ENCODE data around the gene REC8.

Gene REC8

DNA sequence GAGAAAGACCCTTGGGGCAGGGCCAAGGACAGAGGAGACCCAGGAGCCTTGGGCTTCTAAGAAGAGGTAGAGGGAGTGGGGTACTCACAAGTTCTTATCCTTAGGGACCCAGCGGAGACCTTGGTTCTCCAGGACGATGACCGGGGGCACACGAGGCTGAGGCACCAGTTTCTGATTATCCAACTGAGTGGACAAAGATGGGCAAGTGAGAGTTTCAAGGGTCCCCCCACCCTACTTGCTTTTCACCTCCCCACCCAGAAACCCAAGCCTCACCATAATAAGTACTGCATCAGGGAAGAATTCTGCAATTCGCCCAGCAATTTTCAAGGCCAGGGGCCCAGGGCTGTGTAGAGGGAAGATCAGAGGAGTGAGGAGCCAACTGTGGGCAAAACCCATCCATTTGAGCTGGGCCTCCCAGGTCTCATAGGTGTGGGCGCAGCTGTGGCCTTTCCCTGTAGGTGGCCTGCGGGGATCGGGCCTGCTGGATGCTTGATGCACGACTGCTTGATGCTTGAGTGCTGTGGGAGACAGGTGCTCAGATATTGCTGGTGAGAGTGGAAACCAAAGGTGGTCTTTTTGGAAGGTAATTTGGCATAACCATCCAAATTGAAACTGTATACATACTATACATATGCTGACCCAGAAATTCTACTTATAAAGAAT is 32.5 kb upstream of the REC8 start:
- no peak for DNase-seq

GRCh38 chr14:24141097-24141880 is 30.6 kb upstream of the REC8 start, which contains the start of gene EMC9:
Gene EMC9 (minus strand): TSS chr14:24141591. CDS start chr14:24141304, 287 bp downstream.
- DNase-seq = peak; percentile 99

- DNase-seq = no peak
These were observed 28.4 kb upstream of the REC8 start for GRCh38 chr14:24143511-24143910.

- DNase-seq = no peak
These were observed 27.4 kb upstream of the REC8 start for GRCh38 chr14:24144451-24144850.

DNA sequence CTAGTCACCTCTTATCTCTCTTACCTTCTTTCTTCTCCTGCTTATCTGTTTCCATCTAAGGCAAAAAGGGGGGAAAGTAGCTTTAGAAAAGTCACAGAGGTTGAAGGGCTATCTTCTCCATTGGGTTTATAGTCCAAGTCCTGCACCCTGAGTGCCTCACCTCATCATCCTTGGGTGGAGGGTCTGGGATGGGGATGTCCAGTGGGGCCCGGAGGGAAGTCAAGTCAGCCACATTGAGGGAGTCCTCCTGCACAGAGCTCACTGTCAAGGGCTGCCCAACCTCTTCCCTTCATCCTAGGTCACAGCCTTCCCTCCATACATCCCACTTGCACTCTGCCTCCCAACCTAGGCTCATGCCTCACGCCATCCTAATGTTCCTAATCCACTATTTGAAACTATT is 26.7 kb upstream of the REC8 start:
- no peak for DNase-seq

- no peak for DNase-seq
These were observed 26.0 kb upstream of the REC8 start for GRCh38 chr14:24145690-24146452.

DNA sequence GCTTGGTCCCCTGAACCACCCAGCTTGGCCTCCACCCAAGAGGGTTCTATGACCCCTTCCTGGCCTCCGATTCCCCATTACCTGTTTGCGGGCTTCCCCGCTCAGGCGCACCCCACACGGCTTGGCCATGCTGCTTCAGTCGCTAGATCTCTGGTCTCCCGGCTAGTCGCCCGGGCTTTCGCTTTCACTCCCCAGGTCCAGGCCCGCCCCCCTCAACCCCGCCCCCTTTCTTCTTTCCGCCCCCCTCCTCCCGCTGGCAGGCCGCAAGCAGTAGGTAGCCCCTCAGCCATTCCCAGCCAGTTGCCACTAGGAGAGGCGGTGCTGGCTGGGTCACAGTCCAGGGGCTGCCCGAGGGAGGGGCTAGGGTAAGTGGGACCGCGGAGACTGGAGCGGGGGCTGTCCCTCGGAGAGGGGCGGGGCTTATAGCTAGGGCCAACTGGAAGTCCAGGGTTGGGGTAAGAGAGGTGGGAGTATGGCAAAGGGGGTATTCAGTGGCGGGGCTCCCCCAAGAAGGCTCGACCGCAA is 25.4 kb upstream of the REC8 start, which contains the start of gene PSME2:
Gene PSME2 (minus strand): TSS at position 158 of the 525 bp plus-strand sequence. CDS start 29 bp downstream, at position 129.
- peak; percentile 97 for DNase-seq

DNA sequence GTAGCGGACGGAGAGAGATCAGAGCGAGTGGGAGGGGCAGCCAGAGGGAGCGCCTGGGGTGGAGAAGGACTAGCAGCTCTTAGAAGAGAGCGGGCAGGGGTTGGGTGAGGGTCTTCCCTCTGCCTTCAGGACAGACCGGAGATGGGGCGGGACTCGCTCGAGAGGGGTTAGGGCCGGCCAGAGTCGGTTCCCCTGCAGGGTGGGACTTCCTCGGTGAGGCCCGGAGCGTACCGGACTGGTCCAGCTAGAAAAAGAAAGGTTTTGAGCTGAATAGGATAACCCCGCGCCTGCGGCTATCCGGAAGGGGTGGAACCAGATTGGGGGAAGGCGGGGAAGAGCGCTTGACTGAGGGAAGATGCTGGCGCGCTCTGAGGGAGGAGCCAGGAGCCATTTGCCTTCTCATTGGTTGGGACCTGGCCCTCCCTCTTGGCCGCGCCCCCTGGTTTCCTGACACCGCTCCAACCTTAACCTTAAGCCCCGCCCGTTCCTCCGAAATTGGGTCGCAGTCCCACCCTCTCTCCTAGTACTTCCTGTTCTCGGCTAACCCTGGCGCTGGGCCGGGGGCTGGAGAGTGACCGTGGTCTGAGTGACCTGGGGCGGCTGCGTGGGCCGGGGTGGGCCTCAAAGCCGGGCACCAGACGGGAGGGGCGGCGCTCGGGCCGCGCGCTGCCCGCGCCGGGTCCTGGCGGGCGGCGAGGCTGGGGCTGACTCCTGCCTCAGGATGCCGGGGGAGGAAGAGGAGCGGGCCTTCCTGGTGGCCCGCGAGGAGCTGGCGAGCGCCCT is 24.7 kb upstream of the REC8 start, which contains the start of gene RNF31:
Gene RNF31 (plus strand): TSS at position 521 of the 783 bp plus-strand sequence. CDS start 201 bp downstream, at position 722.
- DNase-seq = peak; percentile 98

DNA sequence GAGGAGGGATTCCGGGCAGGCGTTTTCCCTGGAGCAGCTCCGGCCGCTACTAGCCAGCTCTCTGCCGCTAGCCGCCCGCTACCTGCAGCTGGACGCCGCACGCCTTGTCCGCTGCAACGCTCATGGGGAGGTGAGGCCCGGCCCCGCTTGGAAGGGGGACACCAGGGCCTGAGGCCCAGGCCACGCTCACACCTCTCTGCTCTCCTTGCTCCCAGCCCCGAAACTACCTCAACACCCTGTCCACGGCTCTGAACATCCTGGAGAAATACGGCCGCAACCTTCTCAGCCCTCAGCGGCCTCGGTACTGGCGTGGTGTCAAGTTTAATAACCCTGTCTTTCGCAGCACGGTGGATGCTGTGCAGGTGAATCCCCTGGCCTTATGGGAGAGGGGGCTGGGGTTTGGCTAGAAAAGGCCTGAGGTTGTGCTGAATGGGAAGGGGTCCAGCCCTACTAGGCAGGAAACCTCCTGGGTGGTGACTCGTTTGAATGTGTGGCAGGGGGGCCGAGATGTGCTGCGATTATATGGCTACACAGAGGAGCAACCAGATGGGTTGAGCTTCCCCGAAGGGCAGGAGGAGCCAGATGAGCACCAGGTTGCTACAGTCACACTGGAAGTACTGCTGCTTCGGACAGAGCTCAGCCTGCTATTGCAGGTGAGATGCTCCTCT is 24.0 kb upstream of the REC8 start:
- DNase-seq = no peak

DNA sequence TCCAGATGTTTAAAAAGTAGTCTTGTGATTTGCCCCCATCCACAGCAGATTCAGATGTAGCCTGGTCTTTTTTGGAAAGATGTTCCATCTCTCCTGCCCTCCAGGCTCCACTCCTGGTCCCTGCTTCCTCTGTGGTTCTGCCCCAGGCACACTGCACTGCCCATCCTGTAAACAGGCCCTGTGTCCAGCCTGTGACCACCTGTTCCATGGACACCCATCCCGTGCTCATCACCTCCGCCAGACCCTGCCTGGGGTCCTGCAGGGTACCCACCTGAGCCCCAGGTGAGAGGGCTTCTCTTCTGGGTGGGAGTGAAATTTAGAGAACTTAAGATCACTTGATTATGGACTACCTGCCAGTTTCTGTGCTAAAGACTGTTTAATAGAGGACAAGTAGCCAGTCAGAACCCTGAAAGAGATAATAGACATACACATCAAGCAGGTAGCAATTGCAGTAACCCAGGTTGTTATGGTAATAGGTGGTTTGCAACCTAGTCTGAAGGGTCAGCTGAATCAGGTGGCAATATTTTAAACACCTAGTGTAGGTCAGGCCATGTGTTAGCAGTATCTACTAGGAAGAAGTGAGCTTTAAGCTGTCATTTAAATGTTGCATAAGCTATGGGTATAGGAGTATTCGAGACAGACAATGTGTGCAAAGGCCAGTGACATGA is 22.4 kb upstream of the REC8 start:
- DNase-seq = no peak

- no peak for DNase-seq
These were observed 21.8 kb upstream of the REC8 start for GRCh38 chr14:24150061-24150460.

DNA sequence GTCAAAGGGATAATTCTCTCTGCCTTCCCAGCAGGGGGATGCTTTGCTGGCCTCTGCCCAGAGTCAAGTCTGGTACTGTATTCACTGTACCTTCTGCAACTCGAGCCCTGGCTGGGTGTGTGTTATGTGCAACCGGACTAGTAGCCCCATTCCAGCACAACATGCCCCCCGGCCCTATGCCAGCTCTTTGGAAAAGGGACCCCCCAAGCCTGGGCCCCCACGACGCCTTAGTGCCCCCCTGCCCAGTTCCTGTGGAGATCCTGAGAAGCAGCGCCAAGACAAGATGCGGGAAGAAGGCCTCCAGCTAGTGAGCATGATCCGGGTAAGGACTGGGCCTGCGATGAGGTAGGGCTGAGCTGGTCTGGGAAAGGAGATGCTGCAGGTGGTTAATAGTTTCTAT is 21.3 kb upstream of the REC8 start:
- DNase-seq = no peak

GRCh38 chr14:24150993-24151392 is 20.9 kb upstream of the REC8 start:
- no peak for DNase-seq

DNA sequence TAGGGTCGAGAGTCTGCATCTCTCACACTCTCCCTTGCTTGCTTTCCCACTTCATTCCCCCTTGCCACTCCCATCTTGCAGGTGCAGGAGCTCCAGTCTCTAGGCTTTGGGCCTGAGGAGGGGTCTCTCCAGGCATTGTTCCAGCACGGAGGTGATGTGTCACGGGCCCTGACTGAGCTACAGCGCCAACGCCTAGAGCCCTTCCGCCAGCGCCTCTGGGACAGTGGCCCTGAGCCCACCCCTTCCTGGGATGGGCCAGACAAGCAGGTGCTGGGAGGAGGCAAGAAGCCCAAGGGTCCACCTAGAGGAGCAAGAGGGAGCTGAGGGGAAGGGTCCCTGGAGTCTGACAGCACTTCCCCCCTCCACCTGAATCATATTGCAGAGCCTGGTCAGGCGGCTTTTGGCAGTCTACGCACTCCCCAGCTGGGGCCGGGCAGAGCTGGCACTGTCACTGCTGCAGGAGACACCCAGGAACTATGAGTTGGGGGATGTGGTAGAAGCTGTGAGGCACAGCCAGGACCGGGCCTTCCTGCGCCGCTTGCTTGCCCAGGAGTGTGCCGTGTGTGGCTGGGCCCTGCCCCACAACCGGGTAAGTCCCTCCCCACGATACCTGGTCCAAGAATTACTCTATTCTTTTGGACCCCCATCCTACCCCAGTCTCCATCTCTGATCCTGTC is 20.3 kb upstream of the REC8 start:
- DNase-seq = no peak

- no peak for DNase-seq
These were observed 16.8 kb upstream of the REC8 start for GRCh38 chr14:24155100-24155499.

DNA sequence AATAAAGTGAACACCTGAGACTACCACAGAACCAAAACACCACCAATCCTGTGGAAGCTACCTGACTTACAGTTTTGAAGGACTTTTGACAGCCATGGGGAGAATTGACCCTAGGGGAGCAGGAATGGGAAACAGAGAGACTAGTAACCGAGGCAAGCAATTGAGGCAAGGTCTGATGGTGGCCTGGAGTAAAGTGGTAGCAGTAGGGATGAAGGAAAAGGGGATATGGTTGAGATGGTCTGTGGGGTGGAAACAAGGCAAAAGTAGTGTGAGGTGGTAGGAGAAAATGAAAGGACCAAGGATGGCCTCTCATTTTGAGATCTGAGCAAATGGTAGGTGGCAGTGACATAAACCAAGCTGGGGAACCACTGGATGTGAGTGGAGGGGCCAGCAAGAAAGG is 15.0 kb upstream of the REC8 start:
- no peak for DNase-seq

DNA sequence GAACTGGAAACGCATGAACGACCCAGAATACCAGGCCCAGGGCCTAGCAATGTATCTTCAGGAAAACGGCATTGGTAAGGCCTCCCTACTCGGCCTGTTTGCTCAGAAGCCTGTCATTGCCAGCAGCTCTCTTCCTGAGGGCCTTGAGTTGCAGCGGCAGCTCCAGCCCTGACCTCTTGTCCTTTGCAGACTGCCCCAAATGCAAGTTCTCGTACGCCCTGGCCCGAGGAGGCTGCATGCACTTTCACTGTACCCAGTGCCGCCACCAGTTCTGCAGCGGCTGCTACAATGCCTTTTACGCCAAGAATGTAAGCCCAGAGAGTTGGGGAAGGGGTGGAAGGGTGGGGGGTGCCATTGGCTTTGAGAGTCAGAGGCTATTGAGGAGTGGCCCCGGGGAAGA is 14.5 kb upstream of the REC8 start:
- no peak for DNase-seq

DNA sequence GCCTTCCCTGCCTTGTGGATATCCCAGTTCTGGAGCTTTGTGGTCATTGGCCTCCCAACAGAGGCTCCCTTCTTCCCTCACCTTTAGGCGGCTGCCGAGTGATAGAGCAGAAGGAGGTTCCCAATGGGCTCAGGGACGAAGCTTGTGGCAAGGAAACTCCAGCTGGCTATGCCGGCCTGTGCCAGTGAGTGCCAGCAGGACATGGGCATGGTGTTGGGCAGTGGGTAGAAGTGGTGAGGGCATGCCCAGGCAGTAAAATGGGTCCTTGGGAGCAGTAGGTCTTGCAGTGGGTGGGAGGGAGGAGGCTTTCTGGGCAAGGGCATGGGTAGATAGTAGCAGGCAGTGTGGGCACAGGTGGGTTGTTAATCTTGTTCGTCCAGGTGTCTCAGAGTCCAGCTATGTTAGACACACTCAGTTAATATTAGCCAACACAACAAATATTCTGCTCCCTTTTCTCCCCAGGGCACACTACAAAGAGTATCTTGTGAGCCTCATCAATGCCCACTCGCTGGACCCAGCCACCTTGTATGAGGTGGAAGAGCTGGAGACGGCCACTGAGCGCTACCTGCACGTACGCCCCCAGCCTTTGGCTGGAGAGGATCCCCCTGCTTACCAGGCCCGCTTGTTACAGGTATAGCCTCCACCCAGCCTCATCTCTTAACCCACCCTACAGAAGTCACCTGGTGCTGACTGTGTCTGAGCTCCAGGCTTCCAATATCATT is 11.9 kb upstream of the REC8 start:
- no peak for DNase-seq

GRCh38 chr14:24160499-24160849 is 11.4 kb upstream of the REC8 start:
- DNase-seq = no peak
